Erythroblast (primary cell): ENCODE measurements around the gene ECD.

Experiments used
- GATA1 ChIP-seq: IDR thresholded peaks from 2 replicates; pipeline ENCODE4 v1.6.1; 2011; ENCODE audit warnings: low read depth, mild to moderate bottlenecking, control low read depth, low read length, moderate library complexity
- POLR2A ChIP-seq: IDR thresholded peaks from 2 replicates; pipeline ENCODE4 v1.6.1; 2011; ENCODE audit warnings: mild to moderate bottlenecking, low read length

DNA sequence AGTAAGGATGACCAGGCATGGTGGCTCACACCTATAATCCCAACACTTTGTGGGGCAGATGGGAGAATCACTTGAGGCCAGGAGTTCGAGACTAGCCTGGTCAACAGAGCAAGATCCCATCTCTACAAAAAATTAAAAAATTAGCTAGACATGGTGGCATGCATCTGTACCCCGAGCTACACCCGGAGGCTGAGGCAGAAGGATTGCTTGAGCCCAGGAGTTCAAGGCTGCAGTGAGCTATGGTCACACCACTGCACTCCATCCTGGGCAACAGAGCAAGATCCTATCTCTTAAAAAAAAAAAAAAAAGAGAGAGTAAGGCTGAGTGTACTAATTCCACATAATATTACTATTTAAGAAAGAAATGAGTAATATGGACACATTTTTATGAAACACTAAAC lies 75.0 kb downstream of the ECD start:
- TF ChIP-seq POLR2A: no peak
- no peak for TF ChIP-seq GATA1
